HepG2 (cell line): Measurements from ENCODE around the gene THRSP. TPM values are rescaled to one million over a fixed set of nuclear protein-coding genes. Genes with fewer than 3 reads are reported as not detected.
A peak's percentile ranks its signal among the peaks of the same experiment; 100 is the strongest.

ENCODE experiments used
- ATAC-seq: fragments of 200-7000 bp; cut with Tn5 transposase; 3 replicates; pipeline ENCODE4 v1.9.1; 2020; ENCODE audit warnings: mild to moderate bottlenecking, moderate library complexity
- BruUV-seq: library from RNA; stranded (reverse); fragments of 400-500 nt; replicated peaks from 2 replicates; lab custom pipeline; 2021; lab: Mats Ljungman, UMichigan
- CTCF ChIA-PET: fragments of 300-600 bp; formaldehyde crosslinking; extraction: SDS; loops from one replicate; lab custom pipeline; 2021; ENCODE audit warnings: low total read pairs, inconsistent platforms, low intra/inter-chr PET ratio; lab: Yijun Ruan, JAX
- POLR2A ChIA-PET: fragments of 350-600 bp; sonication (Branson Sonifier 250); formaldehyde crosslinking; loops from one replicate; lab custom pipeline; 2020; ENCODE audit warnings: antibody characterized with exemption, inconsistent platforms; lab: Yijun Ruan, JAX
- DNase-seq: peaks from one replicate; pipeline ENCODE4 v3.0.0-alpha.2; 2015; ENCODE audit warnings: low spot score
- FAIRE-seq: peaks from 3 replicates; lab custom pipeline; 2011; peaks lifted over from hg19 to GRCh38; lab: Jason Lieb, UNC
- H2AFZ ChIP-seq: one replicate; pipeline ENCODE4 v1.6.1; 2011; ENCODE audit warnings: low read length, inconsistent platforms
- H3K27ac ChIP-seq: fragments of 300-600 bp; 3 replicates; pipeline ENCODE4 v1.8.0; 2011; ENCODE audit warnings: mixed run types, mild to moderate bottlenecking, mixed read lengths, low read length, inconsistent platforms; ENCODE audit not compliant: insufficient read depth; ENCODE audit errors: extremely low read length
- H3K27me3 ChIP-seq, 2 experiments: fragments of 200-600 bp in 1 of 2; 2 replicates in 1 of 2; 3 replicates in 1 of 2; pipeline versions ENCODE4 v1.6.0 to v1.8.0; 2011; ENCODE audit warnings: low read length in 2 of 2, mild to moderate bottlenecking in 2 of 2, moderate library complexity in 2 of 2, inconsistent platforms in 1 of 2; ENCODE audit not compliant: insufficient read depth in 2 of 2, control insufficient read depth in 1 of 2
- H3K36me3 ChIP-seq, 2 experiments: fragments of 200-600 bp in 1 of 2; replicated peaks in 1 of 2; 2 replicates in 1 of 2; 3 replicates in 1 of 2; pipeline versions ENCODE4 v1.5.1 to v1.8.0; 2011; ENCODE audit warnings: low read length in 2 of 2, inconsistent platforms in 1 of 2; ENCODE audit not compliant: insufficient read depth in 2 of 2, control insufficient read depth in 1 of 2
- H3K4me1 ChIP-seq: 2 replicates; pipeline ENCODE4 v1.5.1; 2012; ENCODE audit warnings: low read length, inconsistent platforms; ENCODE audit not compliant: insufficient read depth
- H3K4me2 ChIP-seq: 2 replicates; pipeline ENCODE4 v1.6.0; 2011; ENCODE audit warnings: low read depth, low read length, inconsistent platforms
- H3K4me3 ChIP-seq, 3 experiments: fragments of 200-600 bp in 1 of 3; sonication (generic), shearing (Covaris generic) in 1 of 3; replicated peaks in 1 of 3; 2 replicates each; pipeline ENCODE4 v1.5.1; 2011 to 2016; ENCODE audit warnings: low read length in 3 of 3, inconsistent platforms in 2 of 3, low read depth in 2 of 3, mild to moderate bottlenecking in 2 of 3, control low read depth in 1 of 3, mixed read lengths in 1 of 3; ENCODE audit not compliant: insufficient read depth in 1 of 3
- H3K79me2 ChIP-seq: one replicate; pipeline ENCODE4 v1.6.1; 2011; ENCODE audit warnings: low read length, inconsistent platforms; ENCODE audit not compliant: insufficient read depth
- H3K9ac ChIP-seq: 2 replicates; pipeline ENCODE4 v1.6.0; 2011; ENCODE audit warnings: mild to moderate bottlenecking, low read depth, low read length, inconsistent platforms; ENCODE audit not compliant: insufficient read depth
- H3K9me3 ChIP-seq: 2 replicates; pipeline ENCODE4 v1.5.1; 2012; ENCODE audit warnings: mild to moderate bottlenecking, low read length
- H4K20me1 ChIP-seq: 2 replicates; pipeline ENCODE4 v1.6.0; 2011; ENCODE audit warnings: inconsistent platforms, mild to moderate bottlenecking, low read length, moderate library complexity; ENCODE audit not compliant: insufficient read depth
- CHD2 ChIP-seq: IDR thresholded peaks from 2 replicates; pipeline ENCODE4 v1.6.1; 2011; ENCODE audit warnings: low read depth, low read length, improper control_type of control experiment
- KLF12 ChIP-seq: sonication (generic); formaldehyde crosslinking; IDR thresholded peaks from 2 replicates; pipeline ENCODE4 v1.4.0; 2020; ENCODE audit warnings: missing genetic modification reagents, borderline replicate concordance
- ONECUT2 ChIP-seq: sonication (generic); formaldehyde crosslinking; IDR thresholded peaks from 2 replicates; pipeline ENCODE4 v1.4.0; 2020; ENCODE audit warnings: missing genetic modification reagents
- POLR2G ChIP-seq: fragments of 200-400 bp; formaldehyde crosslinking; IDR thresholded peaks from 2 replicates; pipeline ENCODE4 v1.6.1; 2018; ENCODE audit warnings: mild to moderate bottlenecking, low read depth, low read length, moderate library complexity
- REL ChIP-seq: sonication (generic); formaldehyde crosslinking; conservative IDR thresholded peaks from 2 replicates; pipeline ENCODE4 v1.8.0; 2022; ENCODE audit warnings: mild to moderate bottlenecking, missing genetic modification reagents, moderate library complexity
- SMC3 ChIP-seq: IDR thresholded peaks from 2 replicates; pipeline ENCODE4 v1.6.1; 2011; ENCODE audit warnings: low read length, improper control_type of control experiment
- SRSF4 ChIP-seq: fragments of 200-400 bp; formaldehyde crosslinking; IDR thresholded peaks from one replicate; pipeline ENCODE4 v1.6.1; 2018; ENCODE audit warnings: mild to moderate bottlenecking, low read depth, low read length, moderate library complexity; ENCODE audit not compliant: poor library complexity, severe bottlenecking
- ZFYVE20 ChIP-seq: sonication (generic); formaldehyde crosslinking; IDR thresholded peaks from 2 replicates; pipeline ENCODE4 v1.8.0; 2023; ENCODE audit warnings: low read depth, mild to moderate bottlenecking, moderate library complexity, missing genetic modification reagents, borderline replicate concordance
- ZNF788 ChIP-seq: sonication (generic); formaldehyde crosslinking; IDR thresholded peaks from 2 replicates; pipeline ENCODE4 v1.5.0; 2020; ENCODE audit warnings: mild to moderate bottlenecking, missing genetic modification reagents, borderline replicate concordance
- ZSCAN22 ChIP-seq: sonication (generic); formaldehyde crosslinking; IDR thresholded peaks from 2 replicates; pipeline ENCODE4 v1.4.0; 2020; ENCODE audit warnings: mild to moderate bottlenecking, missing genetic modification reagents
- whole genome bisulfite sequencing: methylation state at CpG from one replicate; pipeline ENCODE4 v1.1.6; 2017; ENCODE audit warnings: low lambda C conversion rate; 5-methylcytosine and 5-hydroxymethylcytosine counted together
- in situ Hi-C: cut with HindIII; loops from 2 replicates; pipeline ENCODE4 v1.10.0; 2017; ENCODE audit warnings: low pct_unique_long_range_greater_than_20kb; ENCODE audit not compliant: extremely low pct_ligation_motif_present
- intact Hi-C: fragments of 100-400 bp; cut with micrococcal nuclease; formaldehyde crosslinking; loops from one replicate; pipeline ENCODE4 v1.10.0; 2022; ENCODE audit not compliant: unreplicated experiment
- polyA plus RNA-seq, 8 experiments: library from polyadenylated mRNA; depleted of rRNA in 3 of 8; stranded (reverse) in 7 of 8; unstranded in 1 of 8; fragments of >200 nt; fragmentation: Illumina TruSeq in 4 of 8; extraction: Trizol in 4 of 8; gene quantifications; 2 replicates each; pipeline versions ENCODE4 v1.2.1 to v1.2.3, GENCODE V29; 2011 to 2016; ENCODE audit warnings: low read depth in 4 of 8, missing spikeins in 1 of 8, mixed read lengths in 1 of 8; ENCODE audit not compliant: insufficient read depth in 1 of 8
- total RNA-seq, 5 experiments: library from RNA; depleted of rRNA; stranded (reverse); fragments of >200 nt; fragmentation: Illumina TruSeq; extraction: Trizol; gene quantifications; 2 replicates each; pipeline ENCODE4 v1.2.3, GENCODE V29; 2016; ENCODE audit warnings: low read depth in 1 of 5
- TF ChIP-seq, protein P1 (sequence below): sonication (generic); formaldehyde crosslinking; IDR thresholded peaks from 2 replicates; pipeline ENCODE4 v1.8.0; 2022; ENCODE audit warnings: mild to moderate bottlenecking, missing genetic modification reagents; ENCODE audit not compliant: insufficient replicate concordance
- TF ChIP-seq, protein P2 (sequence below): sonication (generic); formaldehyde crosslinking; IDR thresholded peaks from 2 replicates; pipeline ENCODE4 v1.4.0; 2020; ENCODE audit warnings: mild to moderate bottlenecking, missing genetic modification reagents

The THRSP gene
- total and polyA plus RNA-seq, 2 of the 13 experiments (the other 11 are each of a cell fraction or from before 2014, with no cell fraction given) = 0.13 to 0.58 TPM

DNA sequence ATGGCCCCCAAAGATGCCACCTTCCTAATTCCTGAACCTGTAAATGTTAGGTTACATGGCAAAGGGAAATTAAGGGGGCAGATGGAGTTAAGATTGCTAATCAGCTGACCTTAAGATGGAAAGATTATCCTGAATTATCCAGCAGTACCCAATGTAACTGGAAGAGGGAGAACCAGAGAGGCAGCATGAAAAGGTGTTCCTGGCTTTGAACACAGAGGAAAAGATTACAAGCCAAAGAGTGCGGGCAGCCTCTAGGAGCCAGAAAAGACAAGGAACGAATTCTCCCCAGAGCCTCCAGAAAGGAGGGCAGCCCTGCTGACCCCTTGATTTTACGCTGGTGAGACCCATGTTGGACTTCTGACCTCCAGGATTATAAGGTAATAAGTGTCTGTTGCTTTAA lies 15.1 kb upstream of the THRSP start:
- Histone ChIP-seq H3K27me3 (no peaks in the 10 kb centered on the region), H2AFZ (no peak overlapping the region), H3K9ac (no peak overlapping the region), H3K36me3 (no peaks in the 10 kb centered on the region), H3K4me1 (peaks cover 85% of the 10 kb centered on the region), H3K9me3 (no peaks in the 10 kb centered on the region), H3K27ac (no peak overlapping the region), H4K20me1 (no peaks in the 10 kb centered on the region), H3K79me2 (no peaks in the 10 kb centered on the region), H3K4me3 (no peak overlapping the region), H3K4me2 (0 out of 2 replicates have a peak overlapping the region, but pooled peaks have one; percentile 13)
- DNase-seq (no peak), ATAC-seq (no peak), FAIRE-seq (no peak)
- CTCF ChIA-PET = interaction anchor here (1.1 kb wide), 1 partner anchor 30 kb away, joined by 3 read pairs; no protein-coding TSS in a partner anchor
- whole genome bisulfite sequencing = 69% methylated on average over 3 of the region's 3 CpGs
- POLR2A ChIA-PET = interaction anchor here (0.6 to 1.9 kb wide), 4 partner anchors 30 to 130 kb away, joined by 3 to 5 read pairs (median 4); partner anchors contain the start of gene INTS4
- in situ Hi-C loops (loop anchor here (5.0 kb wide), 1 partner anchor 41 kb away; no protein-coding TSS in a partner anchor), intact Hi-C loops (loop anchor here (5.0 kb wide), 1 partner anchor 136 kb away; no protein-coding TSS in a partner anchor)
- TF ChIP-seq ZFYVE20 (CRISPR knock-in tag) = no peak
- TF ChIP-seq CHD2 = no peak
- TF ChIP-seq, protein P1, sequence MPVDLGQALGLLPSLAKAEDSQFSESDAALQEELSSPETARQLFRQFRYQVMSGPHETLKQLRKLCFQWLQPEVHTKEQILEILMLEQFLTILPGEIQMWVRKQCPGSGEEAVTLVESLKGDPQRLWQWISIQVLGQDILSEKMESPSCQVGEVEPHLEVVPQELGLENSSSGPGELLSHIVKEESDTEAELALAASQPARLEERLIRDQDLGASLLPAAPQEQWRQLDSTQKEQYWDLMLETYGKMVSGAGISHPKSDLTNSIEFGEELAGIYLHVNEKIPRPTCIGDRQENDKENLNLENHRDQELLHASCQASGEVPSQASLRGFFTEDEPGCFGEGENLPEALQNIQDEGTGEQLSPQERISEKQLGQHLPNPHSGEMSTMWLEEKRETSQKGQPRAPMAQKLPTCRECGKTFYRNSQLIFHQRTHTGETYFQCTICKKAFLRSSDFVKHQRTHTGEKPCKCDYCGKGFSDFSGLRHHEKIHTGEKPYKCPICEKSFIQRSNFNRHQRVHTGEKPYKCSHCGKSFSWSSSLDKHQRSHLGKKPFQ = no peak
- TF ChIP-seq ONECUT2 = no peak
- TF ChIP-seq POLR2G = no peak
- TF ChIP-seq SMC3 = peak; percentile 16; the same call in 1 of the 2 replicates
- BruUV-seq = no TSS peak

DNA sequence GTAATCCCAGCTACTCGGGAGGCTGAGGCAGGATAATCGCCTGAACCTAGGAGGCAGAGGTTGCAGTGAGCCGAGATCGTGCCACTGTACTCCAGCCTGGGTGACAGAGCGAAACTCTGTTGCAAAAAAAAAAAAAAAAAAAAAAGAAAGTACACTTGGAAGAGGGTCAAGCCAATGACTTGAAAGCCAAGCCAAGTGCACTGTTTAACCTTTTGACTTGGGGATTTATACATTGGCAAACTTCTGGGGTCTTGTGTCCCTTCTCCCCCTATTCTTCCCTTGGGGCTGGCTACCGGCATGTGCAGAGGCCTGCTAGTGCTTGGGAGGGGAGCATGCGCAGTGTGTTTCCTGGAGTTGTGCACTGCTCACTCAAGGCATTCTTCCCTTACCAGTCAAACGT lies 14.3 kb upstream of the THRSP start:
- H2AFZ ChIP-seq = no peak overlapping the region
- peaks cover 77% of the 10 kb centered on the region for H3K4me1 ChIP-seq
- no peak for ATAC-seq
- H3K9me3 ChIP-seq = no peaks in the 10 kb centered on the region
- H3K79me2 ChIP-seq = no peaks in the 10 kb centered on the region
- in situ Hi-C loops = loop anchor here (5.0 kb wide), 1 partner anchor 42 kb away; no protein-coding TSS in a partner anchor
- FAIRE-seq = no peak
- no TSS peak for BruUV-seq
- no peaks in the 10 kb centered on the region for H3K27me3 ChIP-seq
- no peak overlapping the region for H3K4me3 ChIP-seq
- ChIA-PET POLR2A (interaction anchor here (0.7 to 4.5 kb wide), 5 partner anchors 8 to 57 kb away, joined by 3 to 23 read pairs (median 5); partner anchors contain the start of gene INTS4), CTCF (no interaction called here)
- intact Hi-C loops = loop anchor here (5.0 kb wide), 1 partner anchor 137 kb away; no protein-coding TSS in a partner anchor
- DNase-seq = no peak
- H4K20me1 ChIP-seq = no peaks in the 10 kb centered on the region
- no peak overlapping the region for H3K9ac ChIP-seq
- H3K4me2 ChIP-seq = no peak overlapping the region
- no peaks in the 10 kb centered on the region for H3K36me3 ChIP-seq
- H3K27ac ChIP-seq = no peak overlapping the region
- WGBS = 96% methylated on average over 8 of the region's 8 CpGs
- TF ChIP-seq ZNF788 (CRISPR knock-in tag) = no peak
- TF ChIP-seq SRSF4 = no peak
- TF ChIP-seq, protein P2, sequence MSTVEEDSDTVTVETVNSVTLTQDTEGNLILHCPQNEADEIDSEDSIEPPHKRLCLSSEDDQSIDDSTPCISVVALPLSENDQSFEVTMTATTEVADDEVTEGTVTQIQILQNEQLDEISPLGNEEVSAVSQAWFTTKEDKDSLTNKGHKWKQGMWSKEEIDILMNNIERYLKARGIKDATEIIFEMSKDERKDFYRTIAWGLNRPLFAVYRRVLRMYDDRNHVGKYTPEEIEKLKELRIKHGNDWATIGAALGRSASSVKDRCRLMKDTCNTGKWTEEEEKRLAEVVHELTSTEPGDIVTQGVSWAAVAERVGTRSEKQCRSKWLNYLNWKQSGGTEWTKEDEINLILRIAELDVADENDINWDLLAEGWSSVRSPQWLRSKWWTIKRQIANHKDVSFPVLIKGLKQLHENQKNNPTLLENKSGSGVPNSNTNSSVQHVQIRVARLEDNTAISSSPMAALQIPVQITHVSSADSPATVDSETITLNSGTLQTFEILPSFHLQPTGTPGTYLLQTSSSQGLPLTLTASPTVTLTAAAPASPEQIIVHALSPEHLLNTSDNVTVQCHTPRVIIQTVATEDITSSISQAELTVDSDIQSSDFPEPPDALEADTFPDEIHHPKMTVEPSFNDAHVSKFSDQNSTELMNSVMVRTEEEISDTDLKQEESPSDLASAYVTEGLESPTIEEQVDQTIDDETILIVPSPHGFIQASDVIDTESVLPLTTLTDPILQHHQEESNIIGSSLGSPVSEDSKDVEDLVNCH = no peak
- no peak for TF ChIP-seq REL
- no peak for TF ChIP-seq ZSCAN22
- TF ChIP-seq KLF12 (CRISPR knock-in tag) = no peak
- TF ChIP-seq, protein P1 = no peak
